Liver (tissue), 3 donors: Measurements from ENCODE around the gene CALHM3.

Experiments
- CTCF ChIP-seq: fragments of 150-350 bp; IDR thresholded peaks from 2 replicates; pipeline ENCODE4 v1.5.1; 2017; ENCODE audit warnings: improper control_type of control experiment, low read depth, low read length; ENCODE audit not compliant: missing input control
- RAD21 ChIP-seq, 2 donors: IDR thresholded peaks; 2 replicates each; pipeline ENCODE4 v1.6.1; 2016; ENCODE audit warnings: antibody characterized with exemption in 2 of 2, mild to moderate bottlenecking in 2 of 2
- donor health status: healthy.
- donor health status: healthy.

GRCh38 chr10:103423748-103424147 lies 55.3 kb downstream of the CALHM3 start:
- no peak for TF ChIP-seq CTCF
- TF ChIP-seq RAD21 (IDR thresholded peaks at IDR 0.05): no peak
